ENCODE results near the gene CSTPP1. TPM values are rescaled to one million over a fixed set of nuclear protein-coding genes. Genes with fewer than 3 reads are reported as not detected.

The CSTPP1 gene
- total and polyA plus RNA-seq, 2 of the 8 experiments (the other 6 are each of a cell fraction or from before 2014, with no cell fraction given), result 24.2 to 28.7 TPM

- ChIA-PET POLR2A (ENCODE audit: partially characterized antibody) (no interaction called here), CTCF (ENCODE audit: partially characterized antibody) (interaction anchor here (1.7 to 2.0 kb wide), 2 partner anchors 9 to 58 kb away, joined by 4 to 6 read pairs; no protein-coding TSS in a partner anchor)
- Histone ChIP-seq H4K5ac (ENCODE audit: insufficient read length, low read depth, low read length) (no peak overlapping the region), H3K79me2 (ENCODE audit: control insufficient read depth in 1 of 2, insufficient read depth in 2 of 2, low read length in 2 of 2) (no peaks in the 10 kb centered on the region), H3K79me1 (ENCODE audit: low read depth, low read length) (no peaks in the 10 kb centered on the region), H3K4ac (replicated peaks; ENCODE audit: insufficient read length, low read depth, low read length) (no peak overlapping the region), H2AK5ac (ENCODE audit: low read depth, low read length) (no peak overlapping the region), H4K91ac (replicated peaks; ENCODE audit: insufficient read length, low read length) (no peak overlapping the region), H3K23me2 (ENCODE audit: low read depth, low read length) (no peaks in the 10 kb centered on the region), H3K36me3 (ENCODE audit: control insufficient read depth in 2 of 4, insufficient read depth in 4 of 4, low read length in 3 of 4) (no peaks in the 10 kb centered on the region), H2BK20ac (ENCODE audit: low read length) (no peak overlapping the region), H2AFZ (ENCODE audit: low read length) (no peak overlapping the region), H3K4me3 (ENCODE audit: extremely low read depth in 1 of 4, insufficient read depth in 2 of 4, low read depth in 3 of 4, low read length in 4 of 4) (no peak overlapping the region), H4K8ac (ENCODE audit: extremely low read depth, insufficient read depth, low read length) (no peak overlapping the region), H3K23ac (ENCODE audit: insufficient read length) (no peak overlapping the region), H3K56ac (replicated peaks; ENCODE audit: insufficient read length, low read depth, low read length) (no peak overlapping the region), H3K4me1 (replicated peaks in 1 of 4; ENCODE audit: control insufficient read depth in 3 of 4, insufficient read depth in 4 of 4, low read length in 3 of 4) (no peaks in the 10 kb centered on the region), H2BK12ac (ENCODE audit: low read depth, low read length) (no peak overlapping the region), H2BK15ac (ENCODE audit: low read length) (no peak overlapping the region), H3K27ac (ENCODE audit: low read depth, low read length) (no peak overlapping the region), H4K20me1 (replicated peaks in 1 of 2; ENCODE audit: control insufficient read depth in 1 of 2, insufficient read depth in 2 of 2, low read length in 2 of 2) (no peaks in the 10 kb centered on the region), H3K14ac (ENCODE audit: insufficient read length) (no peak overlapping the region), H3K27me3 (replicated peaks in 1 of 4; ENCODE audit: control insufficient read depth in 3 of 4, extremely low read depth in 1 of 4, insufficient read depth in 3 of 4, low read length in 3 of 4) (no peaks in the 10 kb centered on the region), H2BK5ac (ENCODE audit: low read depth, low read length) (no peak overlapping the region), H2BK120ac (replicated peaks; ENCODE audit: low read depth, low read length) (no peak overlapping the region), H3K9ac (replicated peaks in 1 of 4; ENCODE audit: extremely low read depth in 1 of 4, low read depth in 3 of 4, low read length in 3 of 4) (no peak overlapping the region), H3K4me2 (ENCODE audit: insufficient read depth in 1 of 2, low read depth in 2 of 2, low read length in 2 of 2) (no peak overlapping the region), H3K18ac (ENCODE audit: extremely low read depth, low read length) (no peak overlapping the region), H3K9me3 (ENCODE audit: insufficient read depth in 2 of 2, low read depth in 1 of 2, low read length in 1 of 2) (no peaks in the 10 kb centered on the region)
- FAIRE-seq, result no peak
- DNase-seq (ENCODE audit: low read depth in 1 of 2, low spot score in 2 of 2), result no peak
- WGBS, 2 experiments (ENCODE audit: extremely low coverage in 1 of 2, insufficient coverage in 1 of 2, insufficient read length in 1 of 2, insufficient replicate concordance in 2 of 2, low coverage in 1 of 2, low lambda C conversion rate in 2 of 2, missing lambda C conversion rate in 1 of 2), result 98% methylated on average over 2 of the region's 2 CpGs; no CpG with 5 or more reads in 1 of the 2 experiments
- TF ChIP-seq BRCA1 (IDR thresholded peaks at IDR 0.05; ENCODE audit: low read depth, low read length) (no peak), YY1 (IDR thresholded peaks at IDR 0.05; ENCODE audit: low read depth, low read length) (0 out of 2 replicates have a peak, but pooled peaks have one; percentile 42), SP4 (IDR thresholded peaks at IDR 0.05; ENCODE audit: low read length) (no peak), HDAC6 (IDR thresholded peaks at IDR 0.05; ENCODE audit: low read depth, low read length) (no peak)
These were observed 31.4 kb downstream of the CSTPP1 start for GRCh38 chr11:46967962-46968361.
